Right forelimb (tissue), 1 donor: ENCODE data around the gene SMURF2.
"Not testable (repeated sequence)": the region's sequence is repeated elsewhere in the genome, so short reads cannot be mapped to it uniquely, and the experiment has no call there.

Experiments
- DNase-seq: peaks from one replicate; pipeline ENCODE4 v3.0.0-alpha.2; 2018

Gene SMURF2

GRCh38 chr17:64583038-64583437 lies 79.1 kb downstream of the SMURF2 start:
- DNase-seq = no peak

- no peak for DNase-seq
These were observed 81.5 kb downstream of the SMURF2 start for GRCh38 chr17:64580384-64581315.

- no peak for DNase-seq
These were observed 82.2 kb downstream of the SMURF2 start for GRCh38 chr17:64579917-64580316.

- DNase-seq = not testable (repeated sequence)
These were observed 85.1 kb downstream of the SMURF2 start for GRCh38 chr17:64577025-64577424.

GRCh38 chr17:64575431-64575830 lies 86.7 kb downstream of the SMURF2 start:
- no peak for DNase-seq

- no peak for DNase-seq
These were observed 87.5 kb downstream of the SMURF2 start for GRCh38 chr17:64574646-64575045.

- DNase-seq = no peak
These were observed 88.9 kb downstream of the SMURF2 start for GRCh38 chr17:64573214-64573613.

- DNase-seq = no peak
These were observed 89.4 kb downstream of the SMURF2 start for GRCh38 chr17:64572682-64573154.

- no peak for DNase-seq
These were observed 90.4 kb downstream of the SMURF2 start for GRCh38 chr17:64571746-64572145.

GRCh38 chr17:64565563-64565962 lies 96.5 kb downstream of the SMURF2 start:
- DNase-seq = no peak

- no peak for DNase-seq
These were observed 98.0 kb downstream of the SMURF2 start for GRCh38 chr17:64564098-64564497.

GRCh38 chr17:64555281-64555680 lies 106.8 kb downstream of the SMURF2 start:
- no peak for DNase-seq

- no peak for DNase-seq
These were observed 108.0 kb downstream of the SMURF2 start for GRCh38 chr17:64554028-64554637.

GRCh38 chr17:64551461-64551860 lies 110.6 kb downstream of the SMURF2 start:
- no peak for DNase-seq

- no peak for DNase-seq
These were observed 114.8 kb downstream of the SMURF2 start for GRCh38 chr17:64547319-64547718.

GRCh38 chr17:64546716-64547115 lies 115.4 kb downstream of the SMURF2 start:
- DNase-seq = no peak

GRCh38 chr17:64544742-64545141 lies 117.4 kb downstream of the SMURF2 start:
- no peak for DNase-seq

GRCh38 chr17:64540118-64540776 lies 121.9 kb downstream of the SMURF2 start:
- no peak for DNase-seq

- no peak for DNase-seq
These were observed 123.5 kb downstream of the SMURF2 start for GRCh38 chr17:64538508-64539130.

- DNase-seq = no peak
These were observed 124.6 kb downstream of the SMURF2 start for GRCh38 chr17:64537488-64537887.

GRCh38 chr17:64536913-64537312 lies 125.2 kb downstream of the SMURF2 start:
- no peak for DNase-seq

GRCh38 chr17:64535357-64535756 lies 126.8 kb downstream of the SMURF2 start:
- no peak for DNase-seq

- DNase-seq = no peak
These were observed 127.9 kb downstream of the SMURF2 start for GRCh38 chr17:64534187-64534586.
